OCI-LY3 (cell line): ENCODE measurements around the gene PRKAR1B.

ENCODE experiments used
- CTCF ChIP-seq: fragments of 200-600, 300-600 bp; sonication (generic); IDR thresholded peaks from 2 replicates; pipeline ENCODE4 v1.5.1; 2014; ENCODE audit warnings: antibody characterized with exemption, low read length, low read depth
- EZH2phosphoT487 ChIP-seq: fragments of 200-600 bp; shearing (Covaris generic); IDR thresholded peaks from 2 replicates; pipeline ENCODE4 v1.6.1; 2018; ENCODE audit warnings: antibody characterized with exemption, mixed run types, low read depth

- no peak for TF ChIP-seq CTCF
- no peak for TF ChIP-seq EZH2phosphoT487
Measured at GRCh38 chr7:613442-614140, 113.5 kb downstream of the PRKAR1B start.
